Parathyroid adenoma (tissue), 2 donors: Measurements from ENCODE around the gene RLN3.

Experiments used
- H2AFZ ChIP-seq: fragments of 300-600 bp; sonication (generic); one replicate; pipeline ENCODE4 v1.7.0; 2017; ENCODE audit warnings: antibody characterized with exemption, mild to moderate bottlenecking
- H3K27ac ChIP-seq: fragments of 300-600 bp; sonication (generic); one replicate; pipeline ENCODE4 v1.7.0; 2017
- H3K27me3 ChIP-seq: fragments of 300-600 bp; sonication (generic); one replicate; pipeline ENCODE4 v1.7.0; 2017; ENCODE audit warnings: low read length; ENCODE audit not compliant: control insufficient read depth, insufficient read depth
- H3K36me3 ChIP-seq: fragments of 300-600 bp; sonication (generic); one replicate; pipeline ENCODE4 v1.7.0; 2017; ENCODE audit warnings: low read length; ENCODE audit not compliant: control insufficient read depth, insufficient read depth
- H3K4me1 ChIP-seq: fragments of 300-600 bp; sonication (generic); one replicate; pipeline ENCODE4 v1.7.0; 2017; ENCODE audit warnings: control low read depth
- H3K4me2 ChIP-seq: fragments of 300-600 bp; sonication (generic); one replicate; pipeline ENCODE4 v1.7.0; 2017; ENCODE audit warnings: low read length
- H3K4me3 ChIP-seq: fragments of 300-600 bp; sonication (generic); one replicate; pipeline ENCODE4 v1.7.0; 2017; ENCODE audit warnings: low read depth, low read length
- H3K79me2 ChIP-seq: fragments of 300-600 bp; sonication (generic); one replicate; pipeline ENCODE4 v1.7.0; 2017; ENCODE audit warnings: control low read depth
- H3K9ac ChIP-seq: fragments of 300-600 bp; sonication (generic); one replicate; pipeline ENCODE4 v1.7.0; 2017; ENCODE audit warnings: mild to moderate bottlenecking
- H3K9me3 ChIP-seq: fragments of 300-600 bp; sonication (generic); one replicate; pipeline ENCODE4 v1.7.0; 2017; ENCODE audit warnings: low read length; ENCODE audit not compliant: control insufficient read depth
- CTCF ChIP-seq: fragments of 300-600 bp; sonication (generic); IDR thresholded peaks from one replicate; pipeline ENCODE4 v1.7.0; 2017; ENCODE audit warnings: antibody characterized with exemption, mild to moderate bottlenecking
- donor health status: primary hyperparathyroidism.

RLN3 gene

GRCh38 chr19:14073925-14074838 is 46.2 kb downstream of the RLN3 start:
- peak overlapping the region; percentile 56 for H3K4me3 ChIP-seq
- H3K4me1 ChIP-seq = peaks cover 6% of the 10 kb centered on the region
- peak overlapping the region; percentile 65 for H3K4me2 ChIP-seq
- no peaks in the 10 kb centered on the region for H3K36me3 ChIP-seq
- H3K27ac ChIP-seq = peak overlapping the region; percentile 82
- TF ChIP-seq CTCF = no peak
- H3K79me2 ChIP-seq = no peaks in the 10 kb centered on the region
- H3K27me3 ChIP-seq = no peaks in the 10 kb centered on the region
- H2AFZ ChIP-seq = peak overlapping the region; percentile 91
- no peaks in the 10 kb centered on the region for H3K9me3 ChIP-seq
- peak overlapping the region; percentile 16 for H3K9ac ChIP-seq

- Histone ChIP-seq H3K4me3 (no peak overlapping the region), H3K9me3 (no peaks in the 10 kb centered on the region), H3K36me3 (no peaks in the 10 kb centered on the region), H3K4me2 (no peak overlapping the region), H3K27ac (no peak overlapping the region), H3K79me2 (peaks cover 6% of the 10 kb centered on the region), H3K9ac (no peak overlapping the region), H3K27me3 (no peaks in the 10 kb centered on the region), H3K4me1 (peaks cover 11% of the 10 kb centered on the region), H2AFZ (no peak overlapping the region)
- no peak for TF ChIP-seq CTCF
Measured at GRCh38 chr19:14078411-14078810, 50.5 kb downstream of the RLN3 start.
